Transverse colon (tissue), 4 donors: ENCODE results near the gene PRKCE.

ENCODE experiments used
- EP300 ChIP-seq: sonication (generic); formaldehyde crosslinking; IDR thresholded peaks from one replicate; pipeline ENCODE4 v1.6.1; 2017; ENCODE audit warnings: antibody characterized with exemption, low read depth
- POLR2A ChIP-seq: fragments of 450-650 bp; IDR thresholded peaks from one replicate; pipeline ENCODE4 v1.6.1; 2016; ENCODE audit warnings: antibody characterized with exemption, mild to moderate bottlenecking, moderate library complexity
- POLR2AphosphoS5 ChIP-seq, 3 donors: sonication (generic); formaldehyde crosslinking; IDR thresholded peaks; one replicate each; pipeline ENCODE4 v1.6.1; 2016; ENCODE audit warnings: antibody characterized with exemption in 3 of 3
- TF ChIP-seq, protein P1 (sequence below), 5 experiments: fragments of 200-600 bp in 3 of 5; fragments of 450-650 bp in 2 of 5; sonication (generic) in 3 of 5; IDR thresholded peaks; 1 replicate in 2 of 5; 2 replicates in 3 of 5; pipeline ENCODE4 v1.5.1; 2016 to 2017; ENCODE audit warnings: antibody characterized with exemption in 5 of 5, inconsistent platforms in 3 of 5, mild to moderate bottlenecking in 2 of 5, moderate library complexity in 1 of 5

DNA sequence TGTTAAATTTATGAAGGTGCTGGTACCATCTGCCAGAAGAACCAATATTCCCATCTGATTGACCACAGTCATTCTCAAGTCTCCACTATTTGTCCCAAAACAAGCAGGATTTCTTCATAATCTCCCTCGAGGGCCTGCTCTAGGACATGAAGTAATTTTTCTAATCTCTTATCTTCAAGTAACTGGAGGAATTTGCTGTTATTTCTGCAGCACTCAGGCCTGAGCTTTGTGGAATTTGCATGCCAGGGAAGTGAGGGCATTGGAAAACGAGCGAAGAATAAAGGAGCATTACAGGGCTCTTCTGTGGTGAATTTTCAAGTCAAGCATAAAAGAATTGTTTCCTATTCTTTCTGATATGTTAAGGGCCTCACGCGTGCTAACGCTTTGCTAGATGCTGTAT lies 484.5 kb downstream of the PRKCE start:
- TF ChIP-seq, protein P1, sequence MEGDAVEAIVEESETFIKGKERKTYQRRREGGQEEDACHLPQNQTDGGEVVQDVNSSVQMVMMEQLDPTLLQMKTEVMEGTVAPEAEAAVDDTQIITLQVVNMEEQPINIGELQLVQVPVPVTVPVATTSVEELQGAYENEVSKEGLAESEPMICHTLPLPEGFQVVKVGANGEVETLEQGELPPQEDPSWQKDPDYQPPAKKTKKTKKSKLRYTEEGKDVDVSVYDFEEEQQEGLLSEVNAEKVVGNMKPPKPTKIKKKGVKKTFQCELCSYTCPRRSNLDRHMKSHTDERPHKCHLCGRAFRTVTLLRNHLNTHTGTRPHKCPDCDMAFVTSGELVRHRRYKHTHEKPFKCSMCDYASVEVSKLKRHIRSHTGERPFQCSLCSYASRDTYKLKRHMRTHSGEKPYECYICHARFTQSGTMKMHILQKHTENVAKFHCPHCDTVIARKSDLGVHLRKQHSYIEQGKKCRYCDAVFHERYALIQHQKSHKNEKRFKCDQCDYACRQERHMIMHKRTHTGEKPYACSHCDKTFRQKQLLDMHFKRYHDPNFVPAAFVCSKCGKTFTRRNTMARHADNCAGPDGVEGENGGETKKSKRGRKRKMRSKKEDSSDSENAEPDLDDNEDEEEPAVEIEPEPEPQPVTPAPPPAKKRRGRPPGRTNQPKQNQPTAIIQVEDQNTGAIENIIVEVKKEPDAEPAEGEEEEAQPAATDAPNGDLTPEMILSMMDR (IDR thresholded peaks at IDR 0.05) = no peak
- no peak for TF ChIP-seq POLR2A
- TF ChIP-seq EP300 = no peak
- no peak for TF ChIP-seq POLR2AphosphoS5 (IDR thresholded peaks at IDR 0.05)
